Ovary (tissue), 3 donors: ENCODE data around the gene MYDGF.

Source experiments
- CTCF ChIP-seq, 3 donors: fragments of 450-650 bp in 2 of 3; fragments of 200-600 bp in 1 of 3; IDR thresholded peaks; one replicate each; pipeline versions ENCODE4 v1.5.1 to v1.8.0; 2016 to 2022; ENCODE audit warnings: antibody characterized with exemption in 3 of 3, mild to moderate bottlenecking in 1 of 3
- POLR2A ChIP-seq: fragments of 450-650 bp; IDR thresholded peaks from one replicate; pipeline ENCODE4 v1.6.1; 2017; ENCODE audit warnings: antibody characterized with exemption, mild to moderate bottlenecking, moderate library complexity
- donor health status: DM: no; HTN: no; CAD: no.

GRCh38 chr19:4657262-4657661, 12.9 kb downstream of the MYDGF start:
- no peak for TF ChIP-seq CTCF (IDR thresholded peaks at IDR 0.05)
- TF ChIP-seq POLR2A, result no peak
